ENCODE data around the gene EIF4B. TPM values are rescaled to one million over a fixed set of nuclear protein-coding genes. Genes with fewer than 3 reads are reported as not detected.
"Not testable (repeated sequence)": the region's sequence is repeated elsewhere in the genome, so short reads cannot be mapped to it uniquely, and the experiment has no call there.

Gene EIF4B
- polyA plus RNA-seq, 1 donor, result 519 TPM

DNA sequence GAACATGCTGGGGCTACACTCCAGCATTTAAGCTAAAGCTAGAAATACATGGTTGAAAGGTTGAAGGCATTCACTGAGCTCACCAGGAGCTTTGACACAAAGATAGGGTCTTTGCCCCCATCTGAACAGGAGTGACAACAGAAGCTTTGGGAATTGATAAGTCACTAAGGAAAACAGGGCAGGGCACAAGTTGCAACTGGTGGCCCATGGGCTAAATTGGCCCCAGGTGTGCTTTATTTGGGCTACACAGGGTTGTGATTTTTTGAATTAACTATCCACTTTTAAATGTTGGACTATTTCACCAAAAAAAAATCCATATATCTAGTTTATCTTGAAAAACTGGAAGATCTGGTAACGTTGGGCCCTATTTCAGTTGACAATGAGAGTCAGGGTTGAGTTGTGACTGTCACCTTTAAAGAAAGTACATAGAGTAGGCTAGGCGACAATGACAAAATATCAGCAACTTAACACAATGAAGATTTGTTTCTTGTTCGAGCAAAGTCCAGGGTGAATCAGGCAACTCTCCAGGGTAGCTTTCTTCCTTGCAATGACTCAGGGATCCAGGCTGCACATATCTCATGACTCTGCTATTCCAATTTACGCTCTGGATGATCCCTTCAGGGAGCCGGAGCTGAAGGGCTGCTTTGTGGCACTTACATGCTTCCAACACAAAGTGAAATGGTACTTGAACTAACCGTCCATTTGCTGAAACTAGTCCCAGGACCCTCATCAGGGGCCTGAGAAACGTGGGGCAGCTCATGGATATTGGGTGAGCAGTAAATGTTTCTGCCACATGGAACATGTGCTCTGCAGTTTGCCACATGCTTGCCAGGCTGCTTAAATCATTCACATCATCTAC, 13.3 kb upstream of the EIF4B start:
- no peak for DNase-seq

DNA sequence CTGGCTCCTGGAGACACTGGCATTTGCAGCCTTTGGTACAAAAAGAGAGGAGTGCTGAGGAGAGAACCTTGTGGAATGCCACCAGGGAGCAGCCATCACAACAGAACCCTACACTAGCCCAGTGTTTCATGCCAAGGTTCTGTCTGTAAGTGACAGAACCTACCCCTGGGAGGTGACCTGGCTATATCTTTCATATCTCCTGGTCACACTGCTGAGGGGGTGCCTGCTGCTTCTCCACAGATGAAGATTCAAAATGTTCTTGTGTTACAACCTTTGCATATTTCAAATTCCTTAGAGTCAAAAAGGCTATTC, 12.7 kb upstream of the EIF4B start:
- DNase-seq, result no peak

DNA sequence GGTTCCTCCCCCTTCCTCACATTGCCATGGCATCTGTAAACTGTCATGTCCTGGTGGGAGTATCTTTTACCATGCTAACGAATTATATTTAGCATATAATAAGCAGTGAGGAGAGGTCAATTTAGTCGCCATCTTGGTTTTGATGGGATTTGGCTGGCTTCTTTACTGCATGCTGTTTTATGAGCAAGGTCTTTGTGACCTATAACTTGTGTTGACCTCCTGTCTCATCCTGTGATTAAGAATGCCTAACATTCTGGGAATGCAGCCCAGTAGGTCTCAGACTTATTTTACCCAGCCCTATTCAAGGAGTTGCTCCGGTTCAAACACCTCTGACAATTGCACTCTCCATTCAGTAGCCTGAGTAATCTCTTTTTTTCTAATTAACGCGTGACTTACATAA, 2.1 kb upstream of the EIF4B start:
- DNase-seq, result no peak

DNA sequence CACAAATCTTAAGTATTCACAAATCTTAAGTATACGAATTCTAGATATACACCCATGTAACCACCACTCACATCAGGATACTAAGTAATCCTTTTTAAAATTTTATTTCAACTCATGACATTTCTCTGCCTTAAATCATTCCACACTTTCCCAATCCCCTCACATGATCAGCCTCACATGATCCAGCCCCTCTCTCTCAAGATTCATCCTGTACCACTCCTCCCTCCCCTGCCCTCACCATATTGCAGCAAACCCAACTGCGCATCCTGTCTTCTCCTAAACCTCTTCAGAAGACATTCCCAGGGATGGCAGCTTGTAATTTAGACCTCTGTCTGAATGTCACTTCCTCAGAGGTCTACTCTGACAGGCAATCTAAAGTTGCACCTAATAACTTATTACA, 1.7 kb upstream of the EIF4B start:
- DNase-seq, result no peak

DNA sequence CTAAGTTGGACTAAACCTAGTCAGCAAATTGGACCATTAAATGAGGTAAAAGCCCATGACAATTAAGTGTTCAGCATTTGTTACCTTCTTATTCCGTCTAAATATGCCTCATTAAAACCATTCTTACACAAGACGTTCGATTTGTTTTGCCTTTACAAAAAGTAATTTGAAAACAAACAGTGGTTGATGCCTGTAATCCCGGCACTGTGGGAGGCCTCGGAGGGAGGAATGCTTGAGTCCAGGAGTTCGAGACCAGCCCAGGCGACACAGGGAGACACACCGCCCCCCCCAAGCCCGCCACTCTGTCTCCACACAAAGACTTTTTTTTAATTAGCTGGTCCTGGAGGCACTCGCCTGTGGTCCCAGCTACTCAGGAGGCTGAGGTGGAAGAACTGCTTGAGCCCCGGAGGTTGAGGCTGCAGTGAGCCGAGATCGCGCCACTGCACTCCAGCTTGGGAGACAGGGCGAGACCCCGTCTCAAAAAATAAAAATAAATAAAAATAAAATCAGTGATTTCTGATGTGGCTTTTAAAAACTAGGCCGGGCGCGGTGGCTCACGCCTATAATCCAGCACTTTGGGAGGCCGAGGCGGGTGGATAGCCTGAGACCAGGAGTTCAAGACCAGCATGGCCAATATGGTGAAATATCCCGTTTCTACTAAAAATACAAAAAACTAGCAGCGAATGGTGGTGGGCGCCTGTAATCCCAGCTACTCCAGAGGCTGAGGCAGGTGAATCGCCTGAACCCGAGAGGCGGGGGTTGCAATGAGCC, 856 bp upstream of the EIF4B start:
- DNase-seq, result no peak

DNA sequence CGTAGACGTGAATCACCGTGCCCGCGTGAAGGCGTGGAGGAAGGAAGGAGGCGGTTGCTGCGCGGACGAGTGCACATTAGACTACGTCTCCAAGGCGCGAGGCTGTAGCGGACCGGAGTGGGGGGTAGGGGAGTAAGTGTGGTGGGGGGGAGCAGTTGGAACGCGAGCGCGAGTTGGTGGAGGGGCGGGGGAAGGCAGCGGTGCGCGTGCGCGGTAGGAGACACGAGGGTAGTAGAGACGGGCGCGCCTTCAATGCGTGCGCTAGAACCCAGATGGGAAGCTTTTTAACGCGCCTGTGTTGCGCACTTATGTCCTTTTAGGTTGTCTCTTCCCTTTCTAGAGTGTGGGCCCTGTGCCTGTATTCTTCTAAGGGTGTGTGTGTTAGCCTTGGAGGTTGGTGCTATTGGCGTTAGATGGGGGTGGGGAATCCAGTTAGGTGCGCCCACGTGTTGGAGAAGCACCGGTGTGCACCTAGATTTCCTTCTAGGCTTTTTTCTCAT, 604 bp downstream of the EIF4B start:
- DNase-seq, result peak; percentile 54

DNA sequence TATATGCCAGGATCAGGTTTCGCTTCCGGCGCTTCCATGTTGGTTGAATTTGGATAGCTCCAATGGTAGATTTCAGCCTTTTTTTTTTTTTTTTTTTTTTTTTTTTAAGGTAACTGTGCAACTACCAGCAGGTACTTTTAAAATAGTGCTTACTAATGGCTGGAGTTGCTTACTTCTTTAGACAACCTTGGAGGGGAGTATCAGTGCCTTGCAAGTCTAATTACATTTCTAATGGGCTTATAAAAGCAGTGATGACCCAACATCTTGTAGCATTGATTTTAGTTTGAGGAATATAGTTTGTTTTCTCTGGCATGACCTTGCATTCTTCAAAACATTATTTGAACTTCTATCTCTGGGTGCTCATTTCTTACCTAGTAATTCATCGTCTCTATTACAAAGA, 1.1 kb downstream of the EIF4B start:
- DNase-seq, result no peak

DNA sequence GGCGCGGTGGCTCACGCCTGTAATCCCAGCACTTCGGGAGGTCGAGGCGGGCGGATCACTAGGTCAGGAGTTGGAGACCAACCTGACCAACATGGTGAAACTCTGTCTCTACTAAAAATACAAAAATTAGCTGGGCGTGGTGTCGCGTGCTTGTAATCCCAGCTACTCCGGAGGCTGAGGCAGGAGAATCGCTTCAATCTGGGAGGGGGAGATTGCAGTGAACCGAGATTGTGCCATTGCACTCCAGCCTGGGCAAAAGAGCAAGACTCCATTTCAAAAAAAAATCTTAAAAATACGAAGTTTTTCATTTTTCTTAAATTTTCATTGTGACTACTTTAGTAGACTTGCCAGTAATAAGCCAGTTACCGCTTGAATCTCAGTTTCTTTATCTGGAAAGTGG, 2.5 kb downstream of the EIF4B start:
- not testable (repeated sequence) for DNase-seq

DNA sequence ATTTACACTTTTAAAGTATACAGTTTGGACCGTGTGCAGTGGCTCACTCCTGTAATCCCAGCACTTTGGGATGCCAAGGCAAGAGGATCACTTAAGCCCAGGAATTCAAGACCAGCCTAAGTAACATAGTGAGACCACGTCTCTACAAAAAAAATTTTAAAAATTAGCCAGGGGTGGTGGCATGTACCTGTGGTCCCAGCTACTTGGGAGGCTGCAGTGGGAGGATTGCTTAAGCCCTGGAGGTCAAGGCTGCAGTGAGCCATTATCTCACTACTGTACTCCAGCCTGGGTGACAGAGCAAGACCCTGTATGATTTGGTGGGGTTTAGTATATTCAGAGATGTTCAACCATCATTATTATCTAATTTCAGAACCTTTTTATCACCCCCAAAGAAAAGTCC, 4.7 kb downstream of the EIF4B start:
- DNase-seq, result no peak

DNA sequence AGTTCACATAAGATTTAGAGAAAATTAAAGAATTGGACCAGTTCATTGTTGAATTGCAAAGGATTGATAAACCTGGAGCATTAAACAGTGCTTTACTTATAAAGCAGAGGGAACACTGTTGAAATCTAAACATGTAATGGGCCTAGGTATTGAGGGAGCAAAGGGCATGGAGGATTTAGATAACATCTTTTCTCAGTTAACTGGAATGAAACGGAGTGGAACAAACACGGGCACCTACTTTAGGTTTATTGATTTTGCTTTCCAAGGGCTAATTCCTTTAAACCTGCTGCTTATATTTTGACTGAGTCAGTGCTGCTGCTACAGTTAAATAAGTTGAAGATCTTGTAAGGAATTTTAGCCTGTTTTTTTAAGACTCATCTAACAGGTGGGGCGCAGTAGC, 5.6 kb downstream of the EIF4B start:
- no peak for DNase-seq

DNA sequence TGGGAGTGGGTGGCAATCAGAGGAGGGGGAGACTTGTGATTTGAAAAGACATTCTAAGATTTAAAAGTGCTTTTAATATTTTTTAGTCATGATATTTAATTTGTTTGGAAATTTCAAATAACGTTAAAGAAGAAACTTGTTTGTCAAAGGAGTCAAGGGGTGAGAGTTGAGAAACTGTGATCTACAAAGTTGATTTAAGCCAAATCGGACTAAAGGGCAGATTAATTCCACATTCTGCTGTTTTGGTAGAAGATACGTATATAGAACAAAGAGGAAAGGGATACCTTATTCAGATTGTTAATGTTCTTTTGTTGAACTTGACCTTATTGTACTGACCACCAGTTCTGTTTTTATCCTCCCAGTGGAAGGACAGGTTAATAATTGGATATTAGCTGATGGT, 6.7 kb downstream of the EIF4B start:
- no peak for DNase-seq

DNA sequence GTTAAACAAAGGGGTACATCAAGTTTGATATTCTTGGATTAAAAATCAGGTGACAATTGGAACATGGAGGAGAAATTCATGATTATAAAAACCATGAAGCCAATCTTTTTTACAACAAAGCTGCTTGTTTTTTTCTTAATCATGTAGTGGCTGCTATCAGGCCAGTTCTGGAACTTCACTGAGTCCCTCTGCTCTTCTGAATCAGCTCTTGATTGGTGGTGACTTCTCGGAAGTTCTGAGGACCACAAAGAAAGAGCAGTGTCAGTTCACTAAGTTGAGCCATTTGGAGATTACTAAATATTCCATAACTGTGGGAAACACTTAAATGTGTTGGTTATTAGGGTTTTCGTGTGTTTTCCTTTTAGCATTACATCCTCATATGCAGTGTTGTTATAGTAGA, 8.5 kb downstream of the EIF4B start:
- no peak for DNase-seq

DNA sequence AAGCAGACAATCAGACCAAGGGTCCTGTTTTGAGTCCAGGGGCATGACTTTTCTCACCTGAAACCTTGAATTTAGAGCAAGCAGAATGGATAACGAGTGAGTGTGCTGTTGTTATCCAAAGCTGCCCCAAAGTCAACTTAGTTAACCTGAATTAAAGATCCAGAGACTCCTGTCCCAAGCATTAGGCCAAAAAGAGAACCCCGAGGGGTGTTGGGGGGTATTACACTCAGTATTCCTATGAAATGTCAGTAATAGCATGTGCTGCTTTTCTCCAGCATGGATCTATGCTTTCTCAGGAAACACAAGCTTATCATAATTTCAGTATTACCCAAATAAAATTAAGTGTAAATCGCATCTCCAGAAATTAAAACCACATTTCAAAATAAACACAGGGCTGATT, 19.0 kb downstream of the EIF4B start:
- DNase-seq, result no peak

DNA sequence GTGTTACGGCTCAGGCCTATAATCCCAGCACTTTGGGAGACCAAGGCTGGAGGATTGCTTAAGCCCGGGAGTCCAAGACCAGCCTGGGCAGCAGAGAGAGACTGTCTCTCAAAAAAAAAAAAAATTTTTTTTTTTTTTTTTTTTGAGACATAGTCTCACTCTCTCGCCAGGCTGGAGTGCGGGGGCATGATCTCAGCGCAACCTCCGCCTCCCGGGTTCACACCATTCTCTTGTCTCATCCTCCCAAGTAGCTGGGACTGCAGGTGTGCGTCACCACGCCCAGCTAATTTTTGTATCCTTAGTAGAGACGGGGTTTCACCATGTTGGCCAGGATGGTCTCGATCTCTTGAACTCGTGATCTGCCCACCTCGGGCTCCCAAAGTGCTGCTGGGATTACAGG, 20.8 kb downstream of the EIF4B start:
- DNase-seq, result not testable (repeated sequence)

DNA sequence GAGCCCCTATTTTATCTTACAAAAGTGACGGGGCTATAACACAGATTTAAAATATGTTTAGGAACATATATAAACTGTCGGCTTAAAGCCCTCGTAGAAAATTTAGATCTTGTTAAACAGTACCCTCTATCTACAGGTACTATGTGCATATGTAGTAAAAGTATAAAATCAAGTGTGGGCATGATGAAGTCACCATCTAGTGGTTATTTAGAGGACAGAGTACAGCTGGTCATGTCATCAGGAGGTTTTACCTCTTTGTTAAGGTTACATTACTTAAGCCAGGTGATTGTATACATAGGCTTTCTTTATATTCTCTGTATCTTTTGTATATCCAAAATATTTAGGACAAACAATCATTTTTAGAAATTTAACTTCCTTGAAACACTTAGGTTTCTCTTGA, 25.4 kb downstream of the EIF4B start:
- no peak for DNase-seq

DNA sequence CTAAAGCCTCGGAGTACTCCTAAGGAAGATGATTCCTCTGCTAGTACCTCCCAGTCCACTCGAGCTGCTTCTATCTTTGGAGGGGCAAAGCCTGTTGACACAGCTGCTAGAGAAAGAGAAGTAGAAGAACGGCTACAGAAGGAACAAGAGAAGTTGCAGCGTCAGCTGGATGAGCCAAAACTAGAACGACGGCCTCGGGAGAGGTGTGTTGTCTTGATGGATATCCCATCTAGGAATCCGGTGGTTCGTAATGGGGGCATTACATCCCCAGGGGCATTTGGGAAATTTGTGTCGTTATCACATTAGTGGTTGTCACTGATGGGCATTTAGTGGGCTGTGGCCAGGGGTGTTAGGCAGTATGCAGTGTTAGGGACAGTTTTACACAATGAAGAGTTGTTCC, 27.6 kb downstream of the EIF4B start:
- not testable (repeated sequence) for DNase-seq

DNA sequence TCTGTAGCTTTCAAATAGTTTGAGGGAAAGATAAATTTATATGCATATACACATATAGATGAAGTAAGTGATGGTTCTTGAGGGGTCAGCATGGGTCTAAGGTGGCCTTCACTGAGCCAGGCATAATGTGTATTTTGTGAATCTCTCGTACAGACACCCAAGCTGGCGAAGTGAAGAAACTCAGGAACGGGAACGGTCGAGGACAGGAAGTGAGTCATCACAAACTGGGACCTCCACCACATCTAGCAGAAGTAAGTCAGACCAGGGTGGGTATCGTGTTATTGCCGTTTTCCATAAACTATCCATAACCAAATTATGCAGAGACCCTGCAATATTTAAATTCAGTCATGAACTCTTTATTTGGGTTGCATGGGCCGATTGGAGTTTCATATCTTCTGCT, 28.2 kb downstream of the EIF4B start:
- DNase-seq, result no peak

DNA sequence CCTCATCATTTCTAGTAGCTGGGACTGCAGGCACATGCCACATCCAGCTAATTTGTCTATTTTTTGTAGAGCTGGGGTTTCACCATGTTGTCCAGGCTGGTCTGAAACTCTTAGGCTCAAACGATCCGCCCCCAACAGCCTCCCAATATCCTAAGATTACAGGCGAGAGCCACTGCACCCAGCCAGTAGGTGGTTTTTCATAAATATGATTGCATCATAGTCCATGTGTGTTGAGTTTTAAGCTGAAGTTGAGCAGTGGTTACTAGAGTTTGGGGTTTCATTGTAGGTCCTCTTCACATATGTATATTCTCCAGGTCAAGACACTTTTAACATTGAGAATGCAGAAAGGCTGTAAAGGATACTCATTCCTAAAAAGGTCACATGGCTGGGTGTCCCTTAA, 30.5 kb downstream of the EIF4B start:
- no peak for DNase-seq

DNA sequence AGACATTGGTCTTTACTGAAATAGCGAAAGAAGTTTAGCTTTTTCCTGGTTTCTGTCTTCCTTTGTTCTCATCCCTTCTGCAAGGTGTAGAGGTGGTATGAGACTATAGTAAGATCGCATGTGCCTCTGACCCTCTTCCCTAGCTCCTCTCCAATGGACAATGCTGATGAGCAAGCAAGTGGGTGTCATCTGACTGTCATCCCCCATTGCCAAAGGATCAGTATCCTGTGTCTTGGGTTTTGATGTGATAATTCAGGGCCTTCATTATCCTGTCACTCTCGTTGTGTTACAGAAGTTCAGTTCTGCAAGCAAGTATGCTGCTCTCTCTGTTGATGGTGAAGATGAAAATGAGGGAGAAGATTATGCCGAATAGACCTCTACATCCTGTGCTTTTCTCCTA, 33.6 kb downstream of the EIF4B start:
- DNase-seq, result no peak

DNA sequence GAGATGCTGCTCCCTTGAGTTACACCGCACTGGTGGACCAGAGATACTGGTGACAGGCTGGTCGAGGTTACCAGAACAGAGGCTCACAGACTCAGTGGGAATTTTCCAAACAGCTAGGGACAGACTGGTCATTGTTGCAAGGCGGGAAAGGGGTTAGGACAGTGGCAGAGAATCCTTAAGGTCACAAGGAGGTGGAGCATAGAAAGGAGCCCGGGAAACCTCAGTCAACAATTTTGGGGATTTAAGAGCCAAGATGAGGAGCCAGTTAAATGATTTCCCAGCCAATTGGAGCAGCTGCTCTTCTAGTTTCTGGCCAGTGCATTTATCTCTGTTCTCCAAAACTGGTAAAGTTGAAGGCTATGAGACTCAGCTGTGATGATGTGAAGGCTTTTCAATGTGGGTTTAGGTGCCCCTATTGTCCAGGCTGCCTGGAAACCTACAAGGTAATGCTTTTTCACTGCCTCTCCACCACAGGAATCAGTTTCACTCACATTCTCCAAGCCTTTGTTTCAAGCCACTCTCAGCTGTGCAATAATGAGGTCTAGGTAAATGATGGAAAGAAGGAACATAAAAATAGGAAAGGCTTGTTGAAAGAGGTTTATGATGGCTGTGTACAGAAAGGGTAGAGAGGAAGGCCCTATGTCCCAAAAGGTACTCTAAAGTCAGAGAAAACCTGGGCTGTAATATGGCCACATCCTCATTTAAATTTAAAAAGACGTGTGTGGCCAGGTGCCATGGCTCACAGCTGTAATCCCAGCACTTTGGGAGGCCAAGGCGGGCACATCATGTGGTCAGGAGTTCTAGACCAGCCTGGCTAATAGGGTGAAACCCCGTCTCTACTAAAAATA, 36.6 kb downstream of the EIF4B start:
- DNase-seq, result no peak

DNA sequence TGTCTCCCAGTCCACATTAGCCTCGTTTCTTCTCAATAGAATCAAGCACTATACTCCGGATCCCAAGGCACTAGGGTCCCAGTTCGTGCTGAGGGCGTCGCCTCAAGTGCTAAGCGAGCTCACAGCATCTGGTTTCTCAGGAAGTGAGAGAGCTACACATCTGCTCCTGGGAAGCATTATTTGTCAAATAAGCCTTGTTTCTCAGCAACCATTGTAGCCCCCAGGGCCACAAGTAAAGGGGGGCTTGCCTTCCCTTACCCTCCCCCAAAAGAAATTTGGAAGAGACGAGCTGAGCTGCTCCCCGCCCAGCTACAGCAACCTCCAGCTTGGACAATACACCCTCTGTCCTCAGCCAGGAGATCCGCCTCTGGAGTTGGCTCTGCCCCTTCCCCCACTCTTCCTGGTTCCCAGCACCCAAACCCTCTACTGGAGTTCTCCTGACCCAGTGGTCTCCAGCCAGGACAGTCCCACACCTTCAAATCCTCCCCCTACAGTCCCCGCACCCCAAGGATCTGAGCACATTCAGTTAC, 37.9 kb downstream of the EIF4B start:
- no peak for DNase-seq

DNA sequence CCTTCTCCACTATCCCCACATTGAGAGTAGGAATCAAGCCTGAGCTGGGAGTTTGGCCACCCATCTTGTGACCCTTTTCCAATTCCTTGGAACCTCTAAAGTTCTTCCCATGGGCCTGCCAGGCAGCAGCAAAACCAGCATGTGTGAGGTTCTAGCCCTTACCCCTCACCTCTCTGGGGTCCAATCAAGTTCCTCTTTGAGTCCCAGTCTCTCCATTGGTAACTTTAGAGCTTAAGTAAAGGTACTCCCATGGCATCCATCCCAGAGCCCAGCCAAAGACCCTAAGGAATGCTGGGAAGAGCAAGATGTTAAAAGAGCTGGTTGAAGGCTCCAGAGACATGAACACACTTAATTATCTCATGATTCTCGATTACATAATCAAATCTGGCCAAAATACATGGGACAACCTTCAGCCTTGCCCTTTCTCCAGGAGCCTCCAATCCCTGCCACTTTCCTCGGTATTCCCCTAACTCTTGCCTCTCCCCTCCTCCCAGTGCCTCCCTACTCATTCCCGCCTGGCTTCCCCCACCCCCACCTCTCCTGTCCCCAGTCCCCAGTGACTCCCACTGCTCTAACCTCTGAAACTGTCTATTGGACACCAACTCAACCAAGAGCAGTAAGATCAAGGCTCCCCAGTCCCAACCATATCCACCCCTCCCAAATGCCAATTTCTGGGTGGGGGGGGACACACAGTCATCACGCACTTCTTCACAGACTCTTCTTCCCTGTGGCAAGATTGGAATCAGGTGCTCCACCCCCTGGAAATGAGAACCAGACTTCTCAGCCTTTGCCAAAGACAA, 38.8 kb downstream of the EIF4B start:
- no peak for DNase-seq

Measured in left kidney (tissue), 2 donors.